HG03558 (cell line): Measurements from ENCODE around the gene UBE4B.

Experiments used
- ATAC-seq: cut with Tn5 transposase; IDR thresholded peaks from one replicate; pipeline ENCODE4 v1.9.1; 2021; ENCODE audit warnings: moderate number of reproducible peaks; ENCODE audit not compliant: unreplicated experiment; ENCODE audit errors: extremely low read depth

Gene UBE4B

GRCh38 chr1:10108134-10108663 is 75.4 kb downstream of the UBE4B start:
- ATAC-seq, result no peak

DNA sequence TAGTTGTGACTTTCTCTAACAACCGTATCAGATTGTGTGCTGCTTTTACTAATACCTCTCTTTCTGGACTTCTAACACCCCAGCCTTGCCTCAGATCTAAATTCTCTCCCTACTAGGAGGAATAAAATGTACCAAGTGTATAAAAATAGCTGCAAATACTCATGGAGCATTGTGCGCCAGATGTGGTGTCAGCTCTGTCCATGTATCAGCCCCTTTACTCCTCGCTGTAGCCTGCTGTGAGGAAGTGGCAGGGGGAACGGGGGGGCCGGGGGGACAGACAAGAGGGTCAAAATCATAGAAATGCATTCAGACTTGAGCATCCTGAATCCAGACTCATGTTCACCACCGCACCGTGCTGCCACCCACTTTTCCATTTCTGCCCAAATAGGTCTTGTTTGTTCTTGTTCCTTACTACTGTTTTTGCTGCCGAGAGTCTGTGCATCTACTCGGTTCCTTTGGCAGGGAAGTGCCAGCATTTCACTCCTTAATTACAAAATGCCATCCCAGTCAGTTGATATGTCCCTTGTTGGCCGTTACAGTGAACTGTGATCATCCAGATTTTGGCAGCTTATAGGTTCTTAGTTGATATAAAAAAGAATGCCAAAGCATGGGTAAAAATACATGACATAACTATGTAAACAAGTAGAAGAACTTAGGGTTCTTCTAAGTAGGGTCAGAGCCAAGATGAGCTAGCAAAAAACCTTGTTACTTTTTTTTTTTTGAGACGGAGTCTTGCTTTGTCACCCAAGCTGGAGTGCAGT is 76.4 kb downstream of the UBE4B start:
- ATAC-seq, result no peak

DNA sequence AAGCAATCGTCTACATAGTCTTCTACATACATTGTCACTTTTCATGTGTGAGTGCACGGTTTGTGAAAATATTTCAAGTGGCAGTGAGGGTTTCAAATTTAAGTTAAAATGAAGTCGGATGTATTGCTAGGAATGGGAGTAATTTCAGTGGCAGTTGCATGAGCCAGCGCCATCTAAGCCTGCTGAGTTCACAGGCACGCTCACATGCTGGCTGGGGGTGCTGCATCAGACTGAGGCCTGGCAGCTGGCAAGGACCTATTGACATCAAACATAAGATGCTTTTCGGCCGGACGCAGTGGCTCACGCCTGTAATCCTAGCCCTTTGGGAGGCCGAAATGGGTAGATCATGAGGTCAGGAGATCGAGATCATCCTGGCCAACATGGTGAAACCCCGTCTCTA is 80.7 kb downstream of the UBE4B start:
- no peak for ATAC-seq

DNA sequence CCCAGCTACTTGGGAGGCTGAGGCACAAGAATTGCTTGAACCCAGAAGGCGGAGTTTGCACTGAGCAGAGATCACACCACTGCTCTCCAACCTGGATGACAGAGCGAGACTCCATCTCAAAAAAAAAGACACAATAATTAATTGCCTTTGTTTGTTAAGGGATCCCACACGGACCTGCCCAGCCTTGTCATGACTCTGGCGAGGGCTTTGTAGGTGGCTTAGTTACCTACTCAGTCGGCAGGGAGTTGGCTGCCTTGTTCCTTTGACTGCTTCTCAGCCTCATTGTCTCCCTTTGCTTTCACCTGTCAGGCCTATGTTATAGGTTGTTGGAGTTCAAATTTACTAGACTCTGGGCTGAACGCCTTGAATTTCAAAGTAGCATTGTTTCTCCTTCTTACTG is 82.0 kb downstream of the UBE4B start:
- no peak for ATAC-seq

- ATAC-seq, result no peak
Measured at GRCh38 chr1:10117132-10117531, 84.4 kb downstream of the UBE4B start.

- no peak for ATAC-seq
Measured at GRCh38 chr1:10117865-10118264, 85.1 kb downstream of the UBE4B start.

GRCh38 chr1:10121688-10122087 is 88.9 kb downstream of the UBE4B start:
- ATAC-seq, result no peak

GRCh38 chr1:10122926-10123325 is 90.2 kb downstream of the UBE4B start:
- ATAC-seq, result no peak

DNA sequence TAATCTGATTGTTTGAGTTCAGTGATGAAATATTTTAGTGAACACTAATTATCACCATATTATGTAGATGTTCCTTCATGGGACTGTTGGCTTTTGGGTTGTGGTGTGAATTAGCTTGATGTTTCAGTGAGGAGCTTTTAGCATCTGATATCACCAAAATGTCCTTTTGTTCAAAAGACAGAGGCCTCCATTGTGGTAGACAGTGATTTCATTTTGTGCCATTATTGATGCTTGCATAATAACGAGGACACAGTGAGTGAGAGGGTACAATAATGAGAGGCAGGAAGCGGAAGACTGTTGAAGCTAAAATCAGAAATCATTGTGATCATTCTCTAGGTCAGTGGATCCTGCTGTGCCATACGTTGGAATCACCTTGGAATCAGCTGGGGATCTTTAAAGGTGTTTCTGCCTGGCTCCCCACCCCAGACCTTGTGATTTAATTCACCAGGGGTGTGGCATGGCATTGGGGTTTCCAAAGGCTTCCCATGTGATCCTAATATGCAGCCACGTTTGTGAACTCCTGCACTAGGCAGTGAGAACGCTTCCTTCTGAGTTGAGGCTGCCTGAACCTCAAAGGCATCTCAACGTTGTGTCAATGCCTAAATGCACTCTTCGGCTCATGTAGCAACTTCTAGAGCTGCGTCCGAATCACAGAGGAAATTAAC is 95.5 kb downstream of the UBE4B start:
- ATAC-seq, result no peak

DNA sequence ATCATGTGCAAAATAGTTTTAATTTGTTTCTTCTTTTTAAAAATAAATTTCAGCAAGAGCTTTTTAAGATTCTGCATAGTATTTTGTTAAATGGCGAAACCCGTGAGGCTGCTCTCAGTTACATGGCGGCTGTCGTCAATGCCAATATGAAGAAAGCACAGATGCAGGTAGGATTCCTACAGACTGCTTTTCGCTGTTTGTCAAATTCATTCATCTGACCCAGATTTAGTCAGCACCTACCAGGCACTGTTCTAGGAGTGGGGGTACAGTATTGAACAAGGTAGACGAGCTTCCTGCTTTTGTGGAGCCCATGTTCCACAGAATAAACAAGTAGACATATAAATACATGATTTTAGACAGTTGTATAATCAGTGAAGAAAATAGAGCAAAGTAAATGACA is 99.6 kb downstream of the UBE4B start:
- ATAC-seq, result no peak

GRCh38 chr1:10132852-10133251 is 100.1 kb downstream of the UBE4B start:
- ATAC-seq, result no peak

DNA sequence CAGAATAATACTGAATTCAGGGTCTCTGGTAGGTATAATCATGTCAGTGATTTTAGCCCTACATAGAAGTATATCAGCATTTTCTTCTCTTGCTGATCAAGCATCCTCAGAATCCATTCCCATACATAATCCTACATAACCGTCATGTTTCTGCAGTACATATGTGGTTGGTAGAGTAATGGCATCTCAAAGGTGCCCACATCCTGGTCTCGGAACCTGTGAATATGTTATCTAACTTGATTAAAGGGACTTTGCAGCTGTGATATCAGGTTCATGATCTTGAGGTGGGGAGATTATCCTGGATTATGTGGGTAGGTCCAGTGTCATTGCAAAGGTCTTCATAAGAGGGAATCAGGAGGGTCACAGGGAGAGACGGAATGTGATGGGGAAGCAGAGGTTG is 108.2 kb downstream of the UBE4B start:
- no peak for ATAC-seq

DNA sequence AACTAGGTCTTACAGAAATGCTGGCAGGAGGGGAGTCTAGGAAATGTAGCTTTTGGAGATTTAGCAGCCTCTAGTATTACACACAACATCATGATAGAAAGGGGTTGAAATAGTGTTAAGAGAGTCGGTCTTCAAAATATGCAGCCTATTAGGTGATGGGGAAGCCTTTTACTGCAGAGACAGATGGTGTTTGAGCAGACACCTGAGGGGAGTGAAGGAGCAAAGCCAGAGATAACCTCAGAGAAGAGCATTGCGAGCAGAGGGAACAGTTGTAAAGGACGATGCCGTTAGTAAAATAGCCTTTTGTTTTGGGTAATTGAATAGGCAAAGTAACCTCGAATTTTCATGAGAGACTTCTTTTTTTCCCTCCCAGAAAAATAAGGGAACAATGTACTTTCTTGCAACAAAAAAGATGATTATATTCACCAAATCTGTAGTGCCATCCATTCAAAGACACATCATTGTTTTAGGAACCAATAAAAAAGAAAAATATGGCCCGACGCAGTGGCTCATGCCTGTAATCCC is 111.3 kb downstream of the UBE4B start:
- no peak for ATAC-seq

GRCh38 chr1:10146391-10146790 is 113.6 kb downstream of the UBE4B start:
- ATAC-seq, result no peak

GRCh38 chr1:10149231-10149630 is 116.5 kb downstream of the UBE4B start:
- no peak for ATAC-seq

GRCh38 chr1:10152709-10153284 is 120.0 kb downstream of the UBE4B start:
- no peak for ATAC-seq

DNA sequence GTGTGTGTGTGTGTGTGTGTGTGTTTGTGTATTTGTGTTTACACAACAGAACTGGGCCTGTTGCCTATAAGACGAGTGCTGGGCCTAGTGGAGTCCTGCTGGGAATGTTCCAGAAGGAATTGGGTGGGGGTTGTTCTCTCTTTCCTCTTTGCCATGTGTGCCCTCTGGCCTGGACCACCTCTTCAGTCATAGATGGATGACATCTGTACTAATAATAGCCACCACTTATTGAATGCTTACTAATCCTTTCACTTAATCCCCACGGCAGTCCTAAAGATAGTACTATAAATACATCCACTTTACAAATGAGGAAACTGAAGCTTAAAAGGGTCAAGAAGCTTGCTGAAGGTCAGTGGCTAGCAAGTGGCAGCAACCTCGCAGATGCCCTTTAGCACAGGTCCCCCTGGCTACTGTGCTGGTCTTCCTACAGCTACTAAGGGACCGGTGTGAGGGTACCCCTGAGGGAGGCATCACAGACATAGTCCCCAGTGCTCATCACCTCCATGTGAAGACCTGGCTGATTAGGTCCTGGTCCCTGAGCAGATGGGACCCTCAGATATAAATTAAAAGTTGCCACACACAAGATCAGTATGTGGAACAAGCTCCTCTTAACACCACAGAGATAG is 122.4 kb downstream of the UBE4B start:
- no peak for ATAC-seq

GRCh38 chr1:10160173-10160572 is 127.4 kb downstream of the UBE4B start:
- ATAC-seq, result no peak

DNA sequence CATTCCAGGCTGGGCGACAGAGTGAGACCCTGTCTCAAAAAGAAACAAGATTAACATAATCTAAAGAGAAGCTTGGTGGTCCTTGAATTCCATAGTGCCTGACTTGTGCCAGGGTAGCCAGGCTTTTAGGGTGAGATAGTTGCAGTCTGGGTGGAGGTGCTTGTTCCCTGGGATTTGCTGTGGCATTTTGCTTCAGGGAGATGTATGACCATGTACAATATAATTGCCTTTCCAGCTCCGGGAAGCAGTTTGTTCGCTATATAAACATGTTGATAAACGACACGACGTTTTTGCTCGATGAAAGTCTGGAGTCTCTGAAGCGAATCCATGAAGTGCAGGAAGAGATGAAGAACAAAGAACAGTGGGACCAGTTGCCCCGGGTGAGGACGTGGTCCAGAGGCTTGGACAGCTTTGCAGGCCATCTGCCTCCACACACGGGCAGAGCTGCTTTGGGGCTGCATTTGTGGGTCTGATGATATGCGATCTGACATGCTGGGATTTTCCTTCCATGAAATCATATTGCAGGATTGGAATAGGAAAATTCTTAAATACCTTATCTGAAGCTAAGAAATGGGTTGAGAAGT is 128.2 kb downstream of the UBE4B start:
- ATAC-seq, result no peak

DNA sequence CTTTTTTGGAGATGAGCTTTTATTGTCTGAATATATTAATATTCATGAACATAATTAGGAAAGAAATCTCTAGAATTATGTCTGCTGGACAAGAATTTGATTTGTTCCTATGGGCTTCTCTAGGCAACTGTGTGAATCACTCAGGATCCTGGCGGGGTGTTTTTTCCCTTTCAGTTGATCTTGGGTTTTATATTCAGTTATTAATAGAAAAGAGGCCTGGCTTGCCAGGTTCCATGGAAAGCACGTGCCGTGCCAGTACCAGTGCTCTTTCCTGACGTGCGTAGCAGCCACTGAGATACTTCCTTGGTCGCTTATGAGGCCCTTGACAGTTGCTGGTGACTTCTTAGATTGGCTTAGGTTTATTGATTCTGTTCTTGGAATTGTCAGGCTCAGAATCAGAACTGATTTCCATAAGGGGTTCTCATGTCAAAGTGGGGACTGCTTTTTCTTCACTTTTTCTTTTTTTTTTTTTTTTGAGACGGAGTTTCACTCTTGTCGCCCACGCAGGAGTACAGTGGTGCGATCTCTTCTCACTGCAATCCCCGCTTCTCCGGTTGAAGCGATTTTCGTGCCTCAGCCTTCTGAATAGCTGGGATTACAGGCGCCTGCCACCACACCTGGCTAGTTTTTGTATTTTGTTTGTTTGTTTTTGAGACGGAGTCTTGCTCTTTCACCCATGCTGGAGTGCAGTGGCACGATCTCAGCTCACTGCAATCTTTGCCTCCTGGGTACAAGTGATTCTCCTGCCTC is 129.0 kb downstream of the UBE4B start:
- no peak for ATAC-seq
